Measurements from ENCODE around the gene WDR46.

Gene WDR46

DNA sequence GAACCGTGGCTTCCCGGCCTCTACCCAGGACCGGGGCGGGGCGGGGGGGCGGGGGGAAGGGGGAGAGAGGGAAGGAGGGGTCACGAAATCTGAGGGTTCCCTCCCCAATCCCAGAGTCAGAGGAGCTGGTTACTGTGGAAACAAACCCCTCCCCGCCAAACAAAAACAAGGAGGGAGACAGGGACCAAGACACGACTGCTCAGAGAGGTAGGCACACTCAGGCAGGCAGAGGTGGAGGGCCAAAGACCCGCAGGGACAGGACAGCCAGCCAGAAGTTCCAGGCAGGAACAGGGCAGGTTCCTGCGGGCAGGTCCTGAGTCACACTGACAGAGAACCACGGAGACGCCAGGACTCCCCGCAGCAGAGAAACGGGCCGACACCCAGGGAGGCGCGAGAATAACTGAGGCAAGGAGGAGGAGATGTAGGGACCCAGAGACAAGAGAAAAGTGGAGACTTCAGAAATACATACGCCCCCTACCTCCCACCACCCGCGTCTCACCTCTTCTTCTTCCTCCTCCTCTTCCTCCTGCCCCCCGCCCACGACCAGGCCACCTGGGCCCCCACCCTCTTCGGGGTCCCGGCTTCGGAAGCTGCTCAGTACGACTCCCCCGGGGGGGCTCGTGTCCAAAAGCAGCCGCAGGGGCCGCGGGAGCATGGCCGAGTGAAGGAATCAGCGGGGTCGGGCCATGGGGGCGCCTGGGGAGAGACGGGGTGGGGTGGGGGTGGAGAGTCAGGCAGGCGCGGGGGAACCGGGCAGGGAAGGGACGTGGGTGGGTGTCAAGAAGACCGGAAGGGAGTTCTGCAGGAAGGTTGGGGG, 9.1 kb upstream of the WDR46 start:
- DNase-seq (ENCODE audit: extremely low read depth, low read depth), result no peak
- TF ChIP-seq, protein P1, sequence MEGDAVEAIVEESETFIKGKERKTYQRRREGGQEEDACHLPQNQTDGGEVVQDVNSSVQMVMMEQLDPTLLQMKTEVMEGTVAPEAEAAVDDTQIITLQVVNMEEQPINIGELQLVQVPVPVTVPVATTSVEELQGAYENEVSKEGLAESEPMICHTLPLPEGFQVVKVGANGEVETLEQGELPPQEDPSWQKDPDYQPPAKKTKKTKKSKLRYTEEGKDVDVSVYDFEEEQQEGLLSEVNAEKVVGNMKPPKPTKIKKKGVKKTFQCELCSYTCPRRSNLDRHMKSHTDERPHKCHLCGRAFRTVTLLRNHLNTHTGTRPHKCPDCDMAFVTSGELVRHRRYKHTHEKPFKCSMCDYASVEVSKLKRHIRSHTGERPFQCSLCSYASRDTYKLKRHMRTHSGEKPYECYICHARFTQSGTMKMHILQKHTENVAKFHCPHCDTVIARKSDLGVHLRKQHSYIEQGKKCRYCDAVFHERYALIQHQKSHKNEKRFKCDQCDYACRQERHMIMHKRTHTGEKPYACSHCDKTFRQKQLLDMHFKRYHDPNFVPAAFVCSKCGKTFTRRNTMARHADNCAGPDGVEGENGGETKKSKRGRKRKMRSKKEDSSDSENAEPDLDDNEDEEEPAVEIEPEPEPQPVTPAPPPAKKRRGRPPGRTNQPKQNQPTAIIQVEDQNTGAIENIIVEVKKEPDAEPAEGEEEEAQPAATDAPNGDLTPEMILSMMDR (IDR thresholded peaks at IDR 0.05; ENCODE audit: low read depth, low read length), result no peak

GRCh38 chr6:33297406-33297955, 8.4 kb upstream of the WDR46 start:
- TF ChIP-seq, protein P1 (IDR thresholded peaks at IDR 0.05; ENCODE audit: low read depth, low read length), result no peak
- no peak for DNase-seq (ENCODE audit: extremely low read depth, low read depth)

DNA sequence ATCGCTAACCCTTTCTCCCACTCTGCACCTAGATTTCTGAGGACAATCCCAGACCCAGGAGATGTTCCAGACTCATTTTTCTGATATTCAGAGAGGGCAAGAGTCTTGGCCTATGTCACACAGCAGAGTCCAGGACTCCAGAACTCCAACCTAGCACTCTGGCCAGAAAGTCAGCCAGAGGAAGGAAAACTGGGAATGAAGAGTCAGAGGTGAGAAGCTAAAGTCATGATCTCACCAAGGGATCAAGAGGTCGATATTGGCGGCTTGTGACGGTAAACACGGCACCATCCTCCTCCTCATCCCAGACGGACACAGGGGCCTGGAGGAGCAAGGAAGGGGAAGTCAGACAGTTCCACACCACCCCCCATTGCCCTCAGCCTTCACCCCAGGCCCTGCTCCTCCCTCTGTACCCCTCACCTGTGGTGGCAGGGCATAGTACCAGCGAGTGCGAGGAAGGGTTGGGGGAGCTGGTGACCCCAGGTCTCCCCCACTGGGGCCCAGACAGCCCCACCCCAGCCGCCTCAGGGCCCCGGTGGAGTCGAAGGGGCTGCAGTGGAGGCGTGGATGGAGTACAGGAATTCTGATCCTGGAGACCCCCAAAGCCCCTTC, 7.9 kb upstream of the WDR46 start:
- no peak for DNase-seq (ENCODE audit: extremely low read depth, low read depth)
- TF ChIP-seq, protein P1 (IDR thresholded peaks at IDR 0.05; ENCODE audit: low read depth, low read length), result no peak

- no peak for DNase-seq (ENCODE audit: extremely low read depth, low read depth)
- TF ChIP-seq, protein P1 (IDR thresholded peaks at IDR 0.05; ENCODE audit: low read depth, low read length), result no peak
These were observed 6.8 kb upstream of the WDR46 start for GRCh38 chr6:33295621-33296369.

DNA sequence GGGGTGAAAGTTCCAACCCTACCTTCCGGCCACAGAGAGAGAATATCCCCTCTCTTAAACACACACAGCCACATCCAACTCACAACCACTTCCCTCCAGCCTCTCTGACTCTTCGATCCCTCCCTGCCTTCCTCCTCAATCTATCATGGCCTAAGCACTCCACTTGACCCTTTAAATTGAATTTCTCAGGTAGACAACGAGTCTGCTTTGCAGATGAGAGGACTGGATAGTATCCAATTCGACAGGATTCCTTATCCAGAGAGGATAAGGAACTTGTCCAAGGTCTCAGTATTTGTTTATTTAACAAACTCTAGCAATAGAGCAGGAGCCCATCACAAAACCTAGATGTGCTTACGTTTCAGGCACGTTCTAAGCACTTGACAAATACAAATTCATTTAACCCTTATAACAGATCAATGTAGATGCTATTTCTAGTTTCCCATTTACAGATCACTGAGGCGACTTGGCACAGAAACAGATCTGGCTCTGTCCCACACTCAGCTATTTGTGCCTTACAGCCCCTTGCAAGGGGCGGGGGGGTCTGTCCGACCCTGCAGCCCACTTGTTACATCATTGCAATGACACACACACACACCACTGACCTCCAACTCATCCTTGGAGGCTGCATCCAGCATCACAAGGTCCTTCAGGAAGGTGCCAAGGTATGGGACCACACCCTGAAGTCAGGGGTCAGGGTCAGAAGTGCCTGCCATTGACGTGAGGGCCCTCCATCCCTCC, 5.2 kb upstream of the WDR46 start:
- no peak for DNase-seq (ENCODE audit: extremely low read depth, low read depth)
- TF ChIP-seq, protein P1 (IDR thresholded peaks at IDR 0.05; ENCODE audit: low read depth, low read length), result no peak

- no peak for DNase-seq (ENCODE audit: extremely low read depth, low read depth)
- TF ChIP-seq, protein P1 (IDR thresholded peaks at IDR 0.05; ENCODE audit: low read depth, low read length), result no peak
These were observed 4.1 kb upstream of the WDR46 start for GRCh38 chr6:33292996-33293682.

All from AG09319 (cell line).